Measurements from ENCODE around the gene PLEKHA8.

The PLEKHA8 gene

GRCh38 chr7:30114536-30115238, 86.5 kb downstream of the PLEKHA8 start:
- no peak for DNase-seq

GRCh38 chr7:30115709-30116297, 87.6 kb downstream of the PLEKHA8 start:
- DNase-seq: no peak

GRCh38 chr7:30116771-30117170, 88.6 kb downstream of the PLEKHA8 start:
- DNase-seq: no peak

- no peak for DNase-seq
Measured at GRCh38 chr7:30117896-30118295, 89.7 kb downstream of the PLEKHA8 start.

- DNase-seq: no peak
Measured at GRCh38 chr7:30119890-30120577, 91.8 kb downstream of the PLEKHA8 start.

GRCh38 chr7:30133736-30134610, 105.8 kb downstream of the PLEKHA8 start:
- DNase-seq: no peak

GRCh38 chr7:30134611-30135300, 106.5 kb downstream of the PLEKHA8 start, which contains the start of gene MTURN:
TSS of gene MTURN (plus strand) at chr7:30134986. CDS start at chr7:30135137, 151 bp downstream.
- DNase-seq: peak; percentile 85 to 90

GRCh38 chr7:30135301-30136116, 107.3 kb downstream of the PLEKHA8 start:
- peak; percentile 62 to 64 for DNase-seq

- DNase-seq: no peak
Measured at GRCh38 chr7:30136117-30136731, 108.0 kb downstream of the PLEKHA8 start.

GRCh38 chr7:30136743-30137485, 108.7 kb downstream of the PLEKHA8 start:
- no peak for DNase-seq

- no peak for DNase-seq
Measured at GRCh38 chr7:30139836-30140384, 111.7 kb downstream of the PLEKHA8 start.

GRCh38 chr7:30140456-30140855, 112.2 kb downstream of the PLEKHA8 start:
- no peak for DNase-seq

- DNase-seq: no peak
Measured at GRCh38 chr7:30142710-30143109, 114.5 kb downstream of the PLEKHA8 start.

- no peak for DNase-seq
Measured at GRCh38 chr7:30143748-30144251, 115.6 kb downstream of the PLEKHA8 start.

- no peak for DNase-seq
Measured at GRCh38 chr7:30144657-30145306, 116.6 kb downstream of the PLEKHA8 start.

- no peak for DNase-seq
Measured at GRCh38 chr7:30145426-30145970, 117.3 kb downstream of the PLEKHA8 start.

GRCh38 chr7:30146127-30146612, 118.0 kb downstream of the PLEKHA8 start:
- no peak for DNase-seq

- no peak for DNase-seq
Measured at GRCh38 chr7:30147223-30147622, 119.0 kb downstream of the PLEKHA8 start.

- DNase-seq: no peak
Measured at GRCh38 chr7:30147785-30148184, 119.6 kb downstream of the PLEKHA8 start.

Measured in stimulated activated CD4-positive, alpha-beta T cell treated with anti-CD3 and anti-CD28 coated beads, Interleukin-2, amount 100 ng/mL, for 24 hours (primary cell).